HEK293T (cell line): ENCODE results near the gene KCTD20.

ENCODE experiments used
- CTCF ChIA-PET: fragments of 350-600 bp; formaldehyde crosslinking; extraction: SDS; loops from one replicate; lab custom pipeline; 2021; ENCODE audit warnings: antibody characterized with exemption, inconsistent platforms; lab: Yijun Ruan, JAX
- POLR2A ChIA-PET: fragments of 350-600 bp; formaldehyde crosslinking; extraction: SDS; loops from one replicate; lab custom pipeline; 2020; ENCODE audit warnings: antibody characterized with exemption, inconsistent platforms; lab: Yijun Ruan, JAX
- DNase-seq: peaks from one replicate; pipeline ENCODE4 v3.0.0; 2012; ENCODE audit warnings: mixed read lengths; ENCODE audit errors: extremely low spot score
- ARNT ChIP-seq: fragments of 450-650 bp; IDR thresholded peaks from 2 replicates; pipeline ENCODE4 v1.6.1; 2017; ENCODE audit warnings: mild to moderate bottlenecking
- BHLHE40 ChIP-seq: fragments of 450-650 bp; IDR thresholded peaks from 2 replicates; pipeline ENCODE4 v1.6.1; 2016; ENCODE audit warnings: mild to moderate bottlenecking, moderate library complexity, borderline replicate concordance
- CTBP1 ChIP-seq: fragments of 450-650 bp; IDR thresholded peaks from 2 replicates; pipeline ENCODE4 v1.6.1; 2016; ENCODE audit warnings: borderline replicate concordance
- ELF4 ChIP-seq: fragments of 450-650 bp; IDR thresholded peaks from 2 replicates; pipeline ENCODE4 v1.6.1; 2017; ENCODE audit warnings: antibody characterized with exemption
- FOXA1 ChIP-seq: fragments of 450-650 bp; IDR thresholded peaks from 2 replicates; pipeline ENCODE4 v1.6.1; 2016; ENCODE audit warnings: mild to moderate bottlenecking
- FOXK2 ChIP-seq: fragments of 450-650 bp; IDR thresholded peaks from 2 replicates; pipeline ENCODE4 v1.6.1; 2016; ENCODE audit warnings: mild to moderate bottlenecking
- FOXM1 ChIP-seq: fragments of 450-650 bp; IDR thresholded peaks from 2 replicates; pipeline ENCODE4 v1.6.1; 2017; ENCODE audit warnings: mild to moderate bottlenecking, borderline replicate concordance
- HDGF ChIP-seq: fragments of 450-650 bp; IDR thresholded peaks from 2 replicates; pipeline ENCODE4 v1.6.1; 2017; ENCODE audit warnings: antibody characterized with exemption, borderline replicate concordance
- L3MBTL2 ChIP-seq: fragments of 450-650 bp; conservative IDR thresholded peaks from 2 replicates; pipeline ENCODE4 v1.6.1; 2016; ENCODE audit warnings: mild to moderate bottlenecking
- LEF1 ChIP-seq: fragments of 450-650 bp; IDR thresholded peaks from 2 replicates; pipeline ENCODE4 v1.6.1; 2017; ENCODE audit warnings: mild to moderate bottlenecking, borderline replicate concordance
- NFRKB ChIP-seq: fragments of 450-650 bp; IDR thresholded peaks from 2 replicates; pipeline ENCODE4 v1.6.1; 2016; ENCODE audit warnings: mild to moderate bottlenecking, moderate library complexity
- SP1 ChIP-seq: fragments of 450-650 bp; IDR thresholded peaks from 2 replicates; pipeline ENCODE4 v1.6.1; 2017
- SUZ12 ChIP-seq: fragments of 450-650 bp; IDR thresholded peaks from 2 replicates; pipeline ENCODE4 v1.6.1; 2016; ENCODE audit warnings: mild to moderate bottlenecking
- TARDBP ChIP-seq: fragments of 450-650 bp; IDR thresholded peaks from 2 replicates; pipeline ENCODE4 v1.6.1; 2016
- ZNF384 ChIP-seq: fragments of 450-650 bp; IDR thresholded peaks from 2 replicates; pipeline ENCODE4 v1.6.1; 2016
- TF ChIP-seq, protein P1 (sequence below): fragments of 450-650 bp; IDR thresholded peaks from 2 replicates; pipeline ENCODE4 v1.6.1; 2016

The KCTD20 gene

DNA sequence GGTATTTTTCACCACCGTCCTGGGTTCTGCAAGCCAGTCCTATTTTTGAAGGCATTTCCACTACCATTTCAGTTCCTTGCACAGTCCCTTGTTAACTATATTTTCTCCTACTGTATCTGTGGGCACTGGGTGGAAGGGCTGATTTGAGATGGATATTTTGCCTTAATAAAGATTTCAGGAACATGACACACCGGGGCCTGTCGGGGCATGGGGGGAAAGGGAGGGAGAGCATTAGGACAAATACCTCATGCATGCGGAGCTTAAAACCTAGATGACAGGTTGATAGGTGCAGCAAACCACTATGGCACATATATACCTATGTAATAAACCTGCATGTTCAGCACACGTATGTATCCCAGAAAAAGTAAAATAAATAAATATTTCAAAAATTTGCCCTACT is 82.1 kb downstream of the KCTD20 start:
- ChIA-PET POLR2A (no interaction called here), CTCF (no interaction called here)
- no peak for TF ChIP-seq FOXA1
- TF ChIP-seq BHLHE40: no peak
- no peak for DNase-seq

DNA sequence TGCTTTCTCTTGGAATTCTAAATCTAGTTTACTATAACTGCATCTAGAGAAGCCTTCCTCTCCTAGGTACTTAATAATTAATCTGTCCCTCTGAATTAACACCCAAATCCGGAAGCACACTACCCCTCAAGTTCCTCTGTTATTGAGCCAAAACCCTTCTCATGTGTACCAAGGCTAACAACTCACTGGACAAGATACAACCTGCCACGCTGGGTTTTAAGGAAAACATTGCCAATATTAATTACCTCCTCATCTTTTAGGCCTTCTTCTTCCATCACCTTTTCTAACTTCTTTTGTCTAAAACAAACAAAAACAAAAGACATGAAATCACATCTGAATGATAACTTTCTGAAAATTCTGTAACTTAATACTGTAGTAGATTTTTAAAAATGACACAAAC is 82.5 kb downstream of the KCTD20 start:
- ChIA-PET CTCF (no interaction called here), POLR2A (no interaction called here)
- no peak for DNase-seq
- no peak for TF ChIP-seq ZNF384
- TF ChIP-seq SP1: no peak
- no peak for TF ChIP-seq FOXK2
- no peak for TF ChIP-seq NFRKB
- TF ChIP-seq CTBP1: no peak
- TF ChIP-seq SUZ12: no peak
- no peak for TF ChIP-seq TARDBP
- no peak for TF ChIP-seq BHLHE40
- TF ChIP-seq HDGF: no peak
- no peak for TF ChIP-seq L3MBTL2
- no peak for TF ChIP-seq ELF4
- no peak for TF ChIP-seq ARNT
- no peak for TF ChIP-seq FOXA1

DNA sequence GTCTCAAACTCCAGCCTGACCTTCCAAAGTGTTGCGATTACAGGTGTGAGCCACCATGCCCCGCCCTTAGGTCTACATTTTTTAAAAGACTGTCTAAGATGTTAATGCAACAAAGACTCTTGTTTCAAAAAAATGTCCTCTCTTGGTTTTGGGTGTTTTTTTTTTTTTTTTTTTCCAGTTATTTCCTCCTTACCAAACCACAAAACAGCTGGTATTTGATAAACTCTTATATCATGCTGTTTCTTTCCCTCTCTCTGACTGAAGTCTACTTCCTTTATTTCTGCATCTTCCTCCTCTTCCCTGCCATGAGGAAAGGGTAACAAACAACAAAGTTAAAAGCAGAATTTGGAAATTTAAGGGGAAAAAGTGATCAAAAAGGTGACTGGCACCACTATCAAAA is 83.3 kb downstream of the KCTD20 start:
- POLR2A ChIA-PET: no interaction called here
- no peak for TF ChIP-seq SUZ12
- no peak for TF ChIP-seq FOXA1
- TF ChIP-seq ELF4: no peak
- TF ChIP-seq FOXK2: no peak
- no peak for TF ChIP-seq ZNF384
- no peak for TF ChIP-seq TARDBP
- TF ChIP-seq NFRKB: no peak
- TF ChIP-seq SP1: no peak
- TF ChIP-seq, protein P1, sequence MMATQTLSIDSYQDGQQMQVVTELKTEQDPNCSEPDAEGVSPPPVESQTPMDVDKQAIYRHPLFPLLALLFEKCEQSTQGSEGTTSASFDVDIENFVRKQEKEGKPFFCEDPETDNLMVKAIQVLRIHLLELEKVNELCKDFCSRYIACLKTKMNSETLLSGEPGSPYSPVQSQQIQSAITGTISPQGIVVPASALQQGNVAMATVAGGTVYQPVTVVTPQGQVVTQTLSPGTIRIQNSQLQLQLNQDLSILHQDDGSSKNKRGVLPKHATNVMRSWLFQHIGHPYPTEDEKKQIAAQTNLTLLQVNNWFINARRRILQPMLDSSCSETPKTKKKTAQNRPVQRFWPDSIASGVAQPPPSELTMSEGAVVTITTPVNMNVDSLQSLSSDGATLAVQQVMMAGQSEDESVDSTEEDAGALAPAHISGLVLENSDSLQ: no peak
- TF ChIP-seq L3MBTL2: no peak
- no peak for TF ChIP-seq HDGF
- no peak for TF ChIP-seq CTBP1
- TF ChIP-seq ARNT: no peak
- CTCF ChIA-PET: interaction anchor here (0.6 kb wide), 1 partner anchor 14 kb away, joined by 4 read pairs; no protein-coding TSS in a partner anchor
- no peak for DNase-seq

DNA sequence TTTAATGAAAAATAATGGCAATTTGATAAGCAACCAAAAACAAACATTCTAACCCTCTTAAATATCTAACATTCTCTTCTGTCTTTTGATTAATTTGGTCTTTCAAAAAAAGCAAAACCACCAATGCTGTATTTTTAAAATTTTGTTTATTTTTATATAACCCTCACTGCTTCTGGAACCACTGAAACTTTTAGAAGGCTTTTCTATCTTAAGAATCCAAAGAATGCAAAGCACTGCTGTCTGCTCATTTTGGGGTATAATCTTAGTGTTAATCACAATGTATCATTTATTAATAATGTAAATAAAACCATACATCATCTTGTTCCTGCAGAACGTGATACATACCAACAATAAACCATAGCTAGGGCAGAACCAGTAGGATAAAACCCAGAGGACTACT is 90.5 kb downstream of the KCTD20 start:
- ChIA-PET POLR2A (no interaction called here), CTCF (no interaction called here)
- TF ChIP-seq LEF1 (no peak), ZNF384 (no peak), SUZ12 (no peak), CTBP1 (no peak), SP1 (no peak), TARDBP (no peak), ARNT (no peak), FOXM1 (no peak), BHLHE40 (no peak), FOXK2 (no peak), HDGF (no peak), ELF4 (no peak), FOXA1 (no peak), L3MBTL2 (no peak), NFRKB (no peak)
- TF ChIP-seq, protein P1: no peak
- DNase-seq: no peak

DNA sequence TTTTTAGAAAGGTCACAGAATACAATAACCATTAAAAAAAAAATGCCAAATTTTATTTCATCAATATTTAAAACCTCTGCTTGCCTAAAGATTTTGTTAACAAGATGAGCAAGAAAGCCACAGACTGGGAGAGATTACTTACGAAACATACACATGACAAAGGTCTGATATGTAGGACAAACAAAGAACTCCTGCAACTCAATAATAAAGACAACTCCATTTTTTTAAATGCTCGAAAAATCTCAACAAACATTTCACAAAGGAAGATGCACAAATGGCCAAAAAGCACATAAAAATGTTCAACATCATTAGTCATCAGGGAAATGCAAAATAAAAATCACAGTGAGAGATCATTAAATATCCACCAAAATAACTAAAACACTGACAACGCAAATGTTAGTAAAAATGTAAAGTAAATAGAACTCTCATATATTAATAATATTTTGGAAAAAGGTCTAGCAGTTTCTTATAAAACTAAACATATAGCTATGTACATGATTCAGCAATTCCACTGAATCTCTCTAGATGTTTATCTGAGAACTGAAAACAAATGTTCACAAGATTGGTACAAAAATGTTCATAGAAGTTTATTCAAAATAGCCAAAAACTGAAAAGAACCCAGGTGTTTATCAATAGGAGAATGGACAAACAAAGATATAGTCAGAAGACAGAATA is 94.2 kb downstream of the KCTD20 start:
- TF ChIP-seq SUZ12 (no peak), FOXM1 (no peak), LEF1 (no peak), FOXK2 (no peak), TARDBP (no peak), ARNT (no peak), HDGF (no peak), L3MBTL2 (no peak), NFRKB (no peak), ZNF384 (no peak), BHLHE40 (no peak), SP1 (no peak)
- TF ChIP-seq, protein P1: no peak
- ChIA-PET POLR2A (no interaction called here), CTCF (no interaction called here)
- no peak for DNase-seq

DNA sequence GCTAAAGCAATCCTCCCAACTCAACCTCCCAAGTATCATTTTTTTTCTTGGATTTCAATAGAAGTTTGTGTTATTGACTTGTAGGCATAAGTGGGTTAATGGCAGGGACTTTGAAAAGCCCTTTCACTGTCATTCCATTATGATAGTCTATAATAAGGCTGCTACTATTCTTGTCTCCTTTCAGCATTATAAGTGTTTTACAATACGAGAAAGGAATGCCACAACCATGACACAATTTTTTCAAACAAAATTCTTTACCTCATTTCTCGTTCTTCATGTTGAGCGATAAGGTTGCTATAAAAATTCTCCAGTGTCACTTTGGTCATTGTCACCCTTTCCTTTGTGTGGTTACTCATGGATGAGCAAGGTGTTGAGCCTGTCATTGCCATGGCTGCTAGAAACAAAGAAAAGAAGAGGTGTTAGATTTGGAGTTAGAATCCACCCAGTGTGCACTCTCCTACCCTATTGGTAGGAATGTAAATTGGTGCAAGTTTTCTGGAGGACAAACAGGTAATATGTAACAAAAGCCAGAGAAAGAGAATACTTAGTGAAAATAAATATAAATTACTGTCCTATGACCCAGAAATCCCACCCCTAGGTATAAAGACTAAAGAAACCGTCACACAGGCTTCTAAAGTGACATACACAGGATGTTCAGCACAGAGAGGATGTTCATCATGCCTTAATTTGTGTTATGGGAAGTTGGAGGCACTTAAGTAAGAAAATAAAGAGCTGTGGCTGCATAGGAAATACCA is 97.2 kb downstream of the KCTD20 start:
- TF ChIP-seq ZNF384 (no peak), FOXM1 (no peak), ARNT (no peak), NFRKB (no peak), CTBP1 (no peak), ELF4 (no peak), SP1 (no peak), L3MBTL2 (no peak), SUZ12 (no peak), FOXK2 (no peak), BHLHE40 (no peak), TARDBP (no peak), HDGF (no peak), LEF1 (no peak), FOXA1 (no peak)
- TF ChIP-seq, protein P1: no peak
- CTCF ChIA-PET: interaction anchor here (0.8 kb wide), 1 partner anchor 171 kb away, joined by 3 read pairs; no protein-coding TSS in a partner anchor
- DNase-seq: no peak
- POLR2A ChIA-PET: no interaction called here
